ENCODE data around the gene BMP10.

The BMP10 gene

DNA sequence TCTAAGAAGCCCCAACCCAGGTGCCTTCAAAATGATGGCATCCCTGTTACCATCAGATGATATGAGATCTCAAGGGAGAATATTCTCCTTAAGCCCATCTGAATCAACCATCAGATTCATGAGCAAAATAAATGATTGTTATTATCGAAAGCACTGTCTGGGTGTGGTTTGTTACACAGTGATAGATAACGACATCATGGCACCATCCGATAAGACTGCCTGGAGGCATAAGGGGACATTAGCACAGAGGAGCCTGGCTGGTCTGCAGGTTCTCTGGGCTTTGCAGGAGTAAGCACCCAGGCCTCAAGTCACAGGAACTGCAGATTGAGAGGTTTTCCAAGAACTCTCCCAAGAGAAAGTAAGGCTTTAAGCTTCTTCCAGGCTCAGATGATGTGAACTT lies 15.6 kb downstream of the BMP10 start:
- TF ChIP-seq, protein P1, sequence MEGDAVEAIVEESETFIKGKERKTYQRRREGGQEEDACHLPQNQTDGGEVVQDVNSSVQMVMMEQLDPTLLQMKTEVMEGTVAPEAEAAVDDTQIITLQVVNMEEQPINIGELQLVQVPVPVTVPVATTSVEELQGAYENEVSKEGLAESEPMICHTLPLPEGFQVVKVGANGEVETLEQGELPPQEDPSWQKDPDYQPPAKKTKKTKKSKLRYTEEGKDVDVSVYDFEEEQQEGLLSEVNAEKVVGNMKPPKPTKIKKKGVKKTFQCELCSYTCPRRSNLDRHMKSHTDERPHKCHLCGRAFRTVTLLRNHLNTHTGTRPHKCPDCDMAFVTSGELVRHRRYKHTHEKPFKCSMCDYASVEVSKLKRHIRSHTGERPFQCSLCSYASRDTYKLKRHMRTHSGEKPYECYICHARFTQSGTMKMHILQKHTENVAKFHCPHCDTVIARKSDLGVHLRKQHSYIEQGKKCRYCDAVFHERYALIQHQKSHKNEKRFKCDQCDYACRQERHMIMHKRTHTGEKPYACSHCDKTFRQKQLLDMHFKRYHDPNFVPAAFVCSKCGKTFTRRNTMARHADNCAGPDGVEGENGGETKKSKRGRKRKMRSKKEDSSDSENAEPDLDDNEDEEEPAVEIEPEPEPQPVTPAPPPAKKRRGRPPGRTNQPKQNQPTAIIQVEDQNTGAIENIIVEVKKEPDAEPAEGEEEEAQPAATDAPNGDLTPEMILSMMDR (IDR thresholded peaks at IDR 0.05; ENCODE audit: low read depth, low read length) = no peak
- H3K4me3 ChIP-seq (replicated peaks in 1 of 2; ENCODE audit: low read depth in 2 of 2, low read length in 2 of 2) = no peak overlapping the region
- no peak for DNase-seq (ENCODE audit: low read depth in 2 of 2)

DNA sequence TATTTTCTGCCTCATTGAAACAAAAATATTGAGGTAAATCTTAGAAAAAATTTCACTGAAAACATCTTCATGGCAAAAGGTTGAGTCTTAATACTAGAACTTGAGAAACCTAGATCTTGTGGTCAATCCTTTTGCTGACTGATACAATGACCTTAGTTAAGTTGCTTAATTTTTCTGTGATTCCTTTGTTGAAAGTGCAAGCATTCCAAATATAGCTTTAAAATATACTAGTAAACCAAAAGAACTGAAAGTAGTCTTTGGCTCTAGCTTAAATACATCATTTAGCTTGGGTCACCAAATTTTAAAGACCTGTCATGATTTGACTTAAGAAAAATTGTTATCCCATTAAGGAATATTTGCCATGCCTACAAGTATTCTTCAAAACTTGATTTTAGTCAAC lies 16.7 kb downstream of the BMP10 start:
- no peak for DNase-seq (ENCODE audit: low read depth in 2 of 2)
- H3K4me3 ChIP-seq (replicated peaks in 1 of 2; ENCODE audit: low read depth in 2 of 2, low read length in 2 of 2) = no peak overlapping the region
- TF ChIP-seq, protein P1 (IDR thresholded peaks at IDR 0.05; ENCODE audit: low read depth, low read length) = no peak

DNA sequence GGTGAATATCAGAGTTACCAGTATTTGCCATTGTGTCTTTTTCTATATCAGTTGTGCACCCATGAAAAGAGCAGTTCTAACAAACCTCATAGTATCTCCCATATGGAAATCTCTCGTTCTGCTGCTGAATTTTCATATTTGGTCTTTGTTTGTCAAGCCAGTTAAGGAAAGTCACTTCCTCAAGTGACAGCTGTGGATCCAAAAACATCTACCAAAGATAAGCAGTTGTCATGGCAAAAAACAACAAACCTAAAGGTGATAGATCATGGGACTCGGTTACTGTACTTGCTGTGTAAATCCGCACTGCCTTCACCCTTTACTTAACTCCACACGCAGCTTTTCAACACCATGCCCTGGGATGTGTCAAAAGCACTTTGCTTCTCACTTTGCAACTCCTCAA lies 17.3 kb downstream of the BMP10 start:
- TF ChIP-seq, protein P1 (IDR thresholded peaks at IDR 0.05; ENCODE audit: low read depth, low read length) = no peak
- DNase-seq (ENCODE audit: low read depth in 2 of 2) = peak in 1 of 2 donors; percentile 13
- H3K4me3 ChIP-seq (replicated peaks in 1 of 2; ENCODE audit: low read depth in 2 of 2, low read length in 2 of 2) = no peak overlapping the region

GRCh38 chr2:68853035-68853434 lies 18.2 kb downstream of the BMP10 start:
- DNase-seq (ENCODE audit: low read depth in 2 of 2) = peak in 1 of 2 donors; percentile 43
- TF ChIP-seq, protein P1 (IDR thresholded peaks at IDR 0.05; ENCODE audit: low read depth, low read length) = no peak
- no peak overlapping the region for H3K4me3 ChIP-seq (replicated peaks in 1 of 2; ENCODE audit: low read depth in 2 of 2, low read length in 2 of 2)

GRCh38 chr2:68850524-68850923 lies 20.7 kb downstream of the BMP10 start:
- no peak overlapping the region for H3K4me3 ChIP-seq (replicated peaks in 1 of 2; ENCODE audit: low read depth in 2 of 2, low read length in 2 of 2)
- no peak for DNase-seq (ENCODE audit: low read depth in 2 of 2)
- TF ChIP-seq, protein P1 (IDR thresholded peaks at IDR 0.05; ENCODE audit: low read depth, low read length) = no peak

DNA sequence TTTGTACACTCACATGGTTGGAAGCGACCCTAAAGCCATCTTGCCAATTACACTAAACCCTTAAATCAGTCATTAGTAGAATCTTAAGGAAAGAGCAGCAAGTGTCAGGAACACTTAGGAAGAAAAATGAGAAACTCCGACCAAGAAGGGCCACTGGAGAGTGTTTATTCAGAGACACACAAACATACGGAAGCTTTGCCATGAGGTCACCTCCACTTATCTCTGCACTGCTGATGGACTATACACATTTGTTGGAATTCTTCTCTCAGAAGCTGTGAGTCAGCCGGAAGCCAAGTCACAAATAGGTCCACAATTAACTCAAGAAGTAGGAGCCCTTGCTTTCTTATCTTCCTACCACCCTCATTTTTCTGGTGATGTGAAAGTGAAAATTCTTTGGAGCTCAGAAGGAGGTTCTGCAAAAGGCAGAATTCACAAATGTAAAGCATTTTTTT lies 21.6 kb downstream of the BMP10 start:
- TF ChIP-seq, protein P1 (IDR thresholded peaks at IDR 0.05; ENCODE audit: low read depth, low read length) = no peak
- DNase-seq (ENCODE audit: low read depth in 2 of 2) = peak; percentile 68 to 71
- H3K4me3 ChIP-seq (replicated peaks in 1 of 2; ENCODE audit: low read depth in 2 of 2, low read length in 2 of 2) = no peak overlapping the region

DNA sequence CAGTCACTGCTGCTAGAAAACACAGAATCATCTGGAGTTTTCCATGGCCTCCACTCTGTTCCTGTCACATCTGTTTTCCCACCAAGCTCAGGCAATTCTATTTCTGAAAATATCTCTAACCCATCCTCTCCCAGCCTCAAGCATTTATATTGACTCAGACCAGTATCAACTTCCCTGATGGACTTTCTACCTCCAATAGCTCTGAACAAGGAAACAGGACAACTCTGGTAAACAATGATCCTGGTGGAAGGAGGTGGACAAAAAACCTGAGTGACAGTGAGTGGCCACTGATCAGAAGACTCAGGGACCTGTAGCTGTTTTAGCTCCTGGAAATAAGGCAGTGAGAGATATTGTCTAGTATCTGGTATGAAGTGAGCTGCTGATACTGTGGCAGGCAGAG lies 23.4 kb downstream of the BMP10 start:
- no peak for DNase-seq (ENCODE audit: low read depth in 2 of 2)
- TF ChIP-seq, protein P1 (IDR thresholded peaks at IDR 0.05; ENCODE audit: low read depth, low read length) = no peak
- no peak overlapping the region for H3K4me3 ChIP-seq (replicated peaks in 1 of 2; ENCODE audit: low read depth in 2 of 2, low read length in 2 of 2)
